T-helper 2 cell treated with Interferon-gamma antibody and Interleukin-4, amounts not matched to agents 100 ng/mL and 5 ng/mL, for 36 hours (primary cell): ENCODE results near the gene DLEC1. TPM values are rescaled to one million over a fixed set of nuclear protein-coding genes. Genes with fewer than 3 reads are reported as not detected.

Source experiments
- intact Hi-C: fragments of 100-400 bp; cut with micrococcal nuclease; formaldehyde crosslinking; loops from one replicate; pipeline ENCODE4 v1.15.1; 2023
- total RNA-seq: library from RNA; stranded (reverse); gene quantifications from 2 replicates; pipeline ENCODE4 v1.2.3, GENCODE V29; 2022

DLEC1 gene, protein sequence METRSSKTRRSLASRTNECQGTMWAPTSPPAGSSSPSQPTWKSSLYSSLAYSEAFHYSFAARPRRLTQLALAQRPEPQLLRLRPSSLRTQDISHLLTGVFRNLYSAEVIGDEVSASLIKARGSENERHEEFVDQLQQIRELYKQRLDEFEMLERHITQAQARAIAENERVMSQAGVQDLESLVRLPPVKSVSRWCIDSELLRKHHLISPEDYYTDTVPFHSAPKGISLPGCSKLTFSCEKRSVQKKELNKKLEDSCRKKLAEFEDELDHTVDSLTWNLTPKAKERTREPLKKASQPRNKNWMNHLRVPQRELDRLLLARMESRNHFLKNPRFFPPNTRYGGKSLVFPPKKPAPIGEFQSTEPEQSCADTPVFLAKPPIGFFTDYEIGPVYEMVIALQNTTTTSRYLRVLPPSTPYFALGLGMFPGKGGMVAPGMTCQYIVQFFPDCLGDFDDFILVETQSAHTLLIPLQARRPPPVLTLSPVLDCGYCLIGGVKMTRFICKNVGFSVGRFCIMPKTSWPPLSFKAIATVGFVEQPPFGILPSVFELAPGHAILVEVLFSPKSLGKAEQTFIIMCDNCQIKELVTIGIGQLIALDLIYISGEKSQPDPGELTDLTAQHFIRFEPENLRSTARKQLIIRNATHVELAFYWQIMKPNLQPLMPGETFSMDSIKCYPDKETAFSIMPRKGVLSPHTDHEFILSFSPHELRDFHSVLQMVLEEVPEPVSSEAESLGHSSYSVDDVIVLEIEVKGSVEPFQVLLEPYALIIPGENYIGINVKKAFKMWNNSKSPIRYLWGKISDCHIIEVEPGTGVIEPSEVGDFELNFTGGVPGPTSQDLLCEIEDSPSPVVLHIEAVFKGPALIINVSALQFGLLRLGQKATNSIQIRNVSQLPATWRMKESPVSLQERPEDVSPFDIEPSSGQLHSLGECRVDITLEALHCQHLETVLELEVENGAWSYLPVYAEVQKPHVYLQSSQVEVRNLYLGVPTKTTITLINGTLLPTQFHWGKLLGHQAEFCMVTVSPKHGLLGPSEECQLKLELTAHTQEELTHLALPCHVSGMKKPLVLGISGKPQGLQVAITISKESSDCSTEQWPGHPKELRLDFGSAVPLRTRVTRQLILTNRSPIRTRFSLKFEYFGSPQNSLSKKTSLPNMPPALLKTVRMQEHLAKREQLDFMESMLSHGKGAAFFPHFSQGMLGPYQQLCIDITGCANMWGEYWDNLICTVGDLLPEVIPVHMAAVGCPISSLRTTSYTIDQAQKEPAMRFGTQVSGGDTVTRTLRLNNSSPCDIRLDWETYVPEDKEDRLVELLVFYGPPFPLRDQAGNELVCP (N-terminal part only)
- total RNA-seq, result 0.95 and 1.1 TPM in 2 replicates

DNA sequence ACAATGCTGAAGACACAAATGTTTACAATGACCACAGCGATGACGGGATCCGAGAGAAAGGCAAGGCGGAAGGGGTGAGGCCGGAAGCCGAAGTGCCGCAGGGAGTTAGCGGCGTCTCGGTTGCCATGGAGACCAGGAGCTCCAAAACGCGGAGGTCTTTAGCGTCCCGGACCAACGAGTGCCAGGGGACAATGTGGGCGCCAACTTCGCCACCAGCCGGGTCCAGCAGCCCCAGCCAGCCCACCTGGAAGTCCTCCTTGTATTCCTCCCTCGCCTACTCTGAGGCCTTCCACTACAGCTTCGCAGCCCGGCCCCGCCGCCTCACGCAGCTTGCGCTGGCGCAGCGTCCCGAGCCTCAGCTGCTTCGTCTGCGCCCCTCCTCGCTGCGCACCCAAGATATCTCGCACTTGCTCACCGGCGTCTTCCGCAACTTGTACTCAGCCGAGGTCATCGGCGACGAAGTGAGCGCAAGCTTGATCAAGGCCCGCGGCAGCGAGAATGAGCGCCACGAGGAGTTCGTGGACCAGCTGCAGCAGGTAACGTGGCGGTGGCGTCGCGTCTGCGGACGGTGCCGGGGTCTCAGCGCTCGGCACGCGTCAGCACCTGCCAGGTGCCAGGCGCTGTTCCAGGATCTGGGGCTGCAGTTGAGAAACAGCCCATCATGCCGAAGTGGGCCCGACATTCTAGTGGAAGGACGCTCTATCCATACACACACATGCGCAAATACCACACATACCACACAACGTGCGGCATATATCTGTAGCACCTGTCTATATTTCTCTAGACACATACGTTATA, at the start of gene DLEC1:
Gene DLEC1, plus strand, starts transcription at position 108 of the 798 bp plus-strand sequence. Its CDS starts 18 bp downstream, at position 126.
- intact Hi-C loops, result loop anchor here (1.0 to 2.0 kb wide), 2 partner anchors 64 to 98 kb away; partner anchors contain the start of gene ACAA1

DNA sequence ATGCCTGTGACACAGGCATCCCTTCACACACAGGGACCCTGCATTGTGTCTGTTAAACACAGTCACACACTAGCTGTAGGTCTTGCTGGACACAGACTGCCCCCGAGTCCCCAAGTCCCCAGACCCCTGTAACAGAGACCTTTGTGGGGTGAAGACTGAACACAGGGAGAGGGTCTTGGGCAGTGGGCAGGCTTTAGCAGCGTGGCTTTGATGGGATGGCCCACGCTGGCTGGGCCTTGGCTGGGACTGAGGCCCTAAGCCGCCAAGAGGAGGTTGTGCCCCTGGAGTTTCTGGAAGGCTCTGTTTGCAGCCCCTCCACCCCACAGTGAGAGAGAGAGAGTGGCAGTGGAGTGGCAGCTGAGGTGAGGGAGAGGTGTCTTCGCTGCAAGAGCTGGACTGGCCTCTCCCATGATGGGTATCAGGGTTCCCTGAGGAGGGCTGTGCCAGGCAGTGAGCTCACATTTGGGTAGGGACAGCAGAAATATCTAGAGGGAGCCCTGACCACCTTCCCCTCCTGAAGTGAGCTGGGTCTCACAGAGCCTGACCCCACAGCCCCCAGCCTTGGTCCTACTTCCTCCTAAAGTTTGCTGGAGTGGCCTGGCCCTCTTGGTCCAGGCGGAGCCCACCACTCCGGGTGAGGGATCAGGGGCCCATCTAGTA, 49.1 kb upstream of the DLEC1 start:
- intact Hi-C loops, result no loop called here

DNA sequence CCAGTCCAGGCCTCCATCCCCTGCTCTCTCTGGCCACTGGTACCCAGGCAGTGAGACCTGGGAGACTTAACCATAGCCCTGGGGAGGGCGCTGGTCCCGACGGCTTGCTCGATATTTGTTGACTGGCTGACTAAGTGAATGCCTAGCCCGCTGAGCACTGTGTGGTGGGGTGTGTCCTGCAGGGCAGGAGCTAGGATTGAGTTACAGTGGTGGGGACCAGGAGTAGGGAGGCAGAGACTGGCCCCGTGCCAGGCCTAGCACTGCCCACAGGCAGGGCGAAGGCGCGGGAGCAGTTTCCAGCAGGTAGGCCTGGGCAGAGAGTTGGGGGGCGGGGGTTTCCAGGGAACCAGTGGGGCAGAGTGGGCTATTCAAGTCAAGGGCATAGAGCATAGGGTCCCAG, 48.5 kb upstream of the DLEC1 start, which contains the start of gene VILL:
Gene VILL, plus strand, starts transcription at position 260 of the 400 bp plus-strand sequence. CDS start 2,887 bp downstream, outside the sequence.
- intact Hi-C loops, result no loop called here

DNA sequence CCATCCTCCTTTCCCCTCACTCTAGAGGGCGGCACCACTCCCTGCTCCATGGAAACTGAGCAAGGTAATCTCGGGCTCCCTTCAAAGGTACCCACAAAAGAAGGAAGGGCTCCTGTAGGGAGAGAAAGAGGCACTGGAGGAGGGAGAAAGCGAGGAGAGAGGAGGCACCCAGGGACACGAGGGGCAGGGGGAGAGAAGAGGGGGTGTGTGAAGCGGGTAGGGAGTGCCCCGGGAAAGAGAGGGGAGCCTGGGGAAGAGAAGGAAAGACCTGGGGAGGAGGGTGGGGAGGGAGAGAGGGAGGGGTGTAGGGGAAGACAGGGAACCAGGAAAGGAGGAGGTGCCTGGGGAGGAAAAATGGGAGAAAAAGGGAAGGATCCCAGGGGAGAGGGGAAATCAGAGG, 47.9 kb upstream of the DLEC1 start:
- intact Hi-C loops, result no loop called here

DNA sequence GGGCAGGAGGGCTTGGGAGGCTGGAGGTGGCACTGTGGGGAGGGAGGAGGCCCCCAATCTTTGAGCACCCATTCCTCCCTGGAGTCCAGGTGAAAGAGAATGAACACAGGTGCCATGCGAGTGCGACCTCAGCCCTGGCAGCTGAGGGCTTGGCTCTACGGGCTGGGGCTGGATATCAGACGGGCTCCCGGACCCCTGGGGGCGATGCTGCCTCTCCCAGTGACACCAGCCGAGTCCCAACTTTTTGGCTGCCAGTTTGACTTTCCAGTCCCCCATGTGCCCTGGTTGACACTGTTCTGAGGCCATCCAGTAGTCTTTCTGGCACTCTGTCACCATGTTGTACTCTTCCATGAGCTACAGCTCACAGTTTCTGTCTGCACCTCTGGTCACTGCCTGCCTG, 47.2 kb upstream of the DLEC1 start:
- intact Hi-C loops, result no loop called here

DNA sequence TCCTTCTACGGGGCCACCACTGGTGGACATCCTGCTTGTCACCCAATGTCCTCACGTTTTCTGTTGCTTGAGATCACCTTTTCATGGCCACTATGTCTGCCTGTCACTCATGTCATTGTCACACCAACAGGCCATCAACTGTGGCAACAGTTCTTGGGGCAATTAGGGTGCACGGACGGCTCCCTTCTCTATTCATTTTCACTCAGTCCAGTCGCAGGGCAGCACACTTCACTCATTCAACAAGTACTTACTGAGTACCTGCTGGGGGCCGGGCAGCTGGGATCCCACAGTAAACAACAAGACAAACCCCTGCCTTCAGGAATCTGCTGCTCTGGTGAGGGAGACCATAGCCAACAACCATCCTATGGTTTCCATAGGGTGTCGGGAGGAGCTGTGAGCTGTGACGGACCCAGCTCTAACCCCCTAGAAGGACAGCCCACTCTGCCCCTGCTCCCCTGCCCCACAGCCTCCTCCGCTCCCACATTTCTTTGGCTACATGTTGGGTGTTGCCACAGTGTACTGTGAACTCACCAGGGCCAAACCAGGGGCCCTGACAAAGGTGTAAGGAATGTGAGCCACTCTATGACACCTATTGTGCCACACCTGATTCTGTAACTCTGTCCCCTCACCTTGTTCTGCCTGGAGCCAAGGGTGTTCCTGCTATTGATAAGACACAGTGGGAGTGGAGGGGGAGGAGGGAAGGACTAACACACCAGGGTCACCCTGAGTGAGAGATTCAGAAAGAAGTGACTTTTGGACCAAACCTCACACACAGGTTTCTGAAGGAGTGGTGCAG, 46.5 kb upstream of the DLEC1 start:
- intact Hi-C loops, result no loop called here

DNA sequence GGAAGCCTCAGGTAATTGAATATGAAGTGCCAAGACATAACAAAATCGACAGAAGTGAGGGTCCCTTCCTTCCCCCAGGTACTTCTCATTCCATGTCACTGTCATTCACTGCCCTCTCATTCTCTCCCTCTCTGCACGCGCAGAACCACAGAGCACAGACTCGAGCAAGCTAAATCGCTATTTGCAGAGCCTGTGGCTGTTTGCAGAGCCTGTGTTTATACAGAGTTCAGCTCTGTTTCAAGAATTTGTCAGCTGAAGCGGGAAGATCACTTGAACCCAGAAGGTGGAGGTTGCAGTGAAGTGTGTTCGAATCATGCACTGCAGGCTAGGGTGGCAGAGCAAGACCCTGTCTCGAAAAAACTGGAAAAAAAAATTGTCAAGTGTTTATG, 45.9 kb upstream of the DLEC1 start:
- intact Hi-C loops, result no loop called here

DNA sequence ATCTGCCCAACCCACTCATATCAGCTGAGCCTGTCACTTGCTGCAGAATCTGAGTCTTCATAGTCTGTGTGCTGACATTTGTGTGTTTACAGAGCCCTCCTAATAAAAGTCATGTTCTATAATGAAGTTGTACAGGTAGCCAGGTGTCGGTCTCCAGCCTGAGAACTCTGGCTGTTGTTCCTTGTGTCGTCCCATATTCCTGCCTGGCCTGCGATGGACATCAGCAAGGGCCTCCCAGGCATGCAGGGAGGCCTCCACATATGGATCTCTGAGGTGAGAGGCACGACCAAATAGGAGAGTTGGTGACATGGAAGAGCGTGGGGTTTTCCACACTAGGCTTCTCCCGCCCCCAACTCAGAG, 45.6 kb upstream of the DLEC1 start:
- intact Hi-C loops, result no loop called here

DNA sequence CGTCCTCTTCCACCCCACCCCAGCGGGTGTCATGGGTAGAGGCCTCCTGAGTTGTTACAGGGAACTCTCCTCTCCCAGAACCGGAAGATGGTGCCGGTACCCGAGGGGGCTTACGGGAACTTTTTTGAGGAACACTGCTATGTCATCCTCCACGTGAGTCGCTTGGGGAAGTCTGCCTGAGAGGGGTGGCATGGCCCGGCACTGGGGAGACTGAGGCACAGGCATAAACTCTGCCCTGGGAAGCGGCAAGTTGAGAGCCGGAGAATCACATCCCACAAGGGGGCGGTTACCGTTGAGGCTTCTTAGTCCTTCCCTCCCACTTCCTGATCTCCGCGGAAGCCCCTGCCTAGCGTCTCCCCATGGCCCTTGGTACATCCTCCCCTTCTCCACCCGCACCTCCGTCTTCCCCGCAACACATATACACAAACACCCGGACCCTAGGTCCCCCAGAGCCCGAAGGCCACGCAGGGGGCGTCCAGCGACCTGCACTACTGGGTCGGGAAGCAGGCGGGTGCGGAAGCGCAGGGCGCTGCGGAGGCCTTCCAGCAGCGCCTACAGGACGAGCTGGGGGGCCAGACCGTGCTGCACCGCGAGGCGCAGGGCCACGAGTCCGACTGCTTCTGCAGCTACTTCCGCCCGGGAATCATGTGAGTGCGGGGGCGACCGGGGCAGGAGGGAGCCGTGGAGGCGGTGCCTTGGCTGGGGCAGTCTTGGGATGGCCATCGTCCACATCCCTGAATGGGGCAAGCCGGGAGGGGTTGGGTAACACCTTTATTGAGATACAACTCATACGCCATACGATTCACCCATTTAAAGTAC, 45.0 kb upstream of the DLEC1 start:
- intact Hi-C loops, result loop anchor here (1.0 kb wide), 1 partner anchor 171 kb away; the partner anchor contains the start of gene OXSR1

DNA sequence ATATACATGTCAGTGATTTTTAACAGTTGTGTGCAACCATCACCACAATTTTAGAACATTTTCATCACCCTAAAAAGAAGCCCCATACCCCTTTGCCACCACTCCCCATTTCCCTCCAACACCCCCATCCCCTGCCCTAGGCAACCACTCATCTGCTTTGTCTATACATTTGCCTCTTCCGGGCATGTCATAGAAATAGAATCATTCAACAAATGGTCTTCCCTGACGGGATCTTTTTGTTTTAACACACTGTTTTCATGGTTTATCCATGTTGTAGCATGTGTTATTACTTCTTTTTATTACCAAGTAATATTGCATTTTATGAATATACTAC, 44.4 kb upstream of the DLEC1 start:
- intact Hi-C loops, result loop anchor here (1.0 kb wide), 1 partner anchor 171 kb away; the partner anchor contains the start of gene OXSR1

DNA sequence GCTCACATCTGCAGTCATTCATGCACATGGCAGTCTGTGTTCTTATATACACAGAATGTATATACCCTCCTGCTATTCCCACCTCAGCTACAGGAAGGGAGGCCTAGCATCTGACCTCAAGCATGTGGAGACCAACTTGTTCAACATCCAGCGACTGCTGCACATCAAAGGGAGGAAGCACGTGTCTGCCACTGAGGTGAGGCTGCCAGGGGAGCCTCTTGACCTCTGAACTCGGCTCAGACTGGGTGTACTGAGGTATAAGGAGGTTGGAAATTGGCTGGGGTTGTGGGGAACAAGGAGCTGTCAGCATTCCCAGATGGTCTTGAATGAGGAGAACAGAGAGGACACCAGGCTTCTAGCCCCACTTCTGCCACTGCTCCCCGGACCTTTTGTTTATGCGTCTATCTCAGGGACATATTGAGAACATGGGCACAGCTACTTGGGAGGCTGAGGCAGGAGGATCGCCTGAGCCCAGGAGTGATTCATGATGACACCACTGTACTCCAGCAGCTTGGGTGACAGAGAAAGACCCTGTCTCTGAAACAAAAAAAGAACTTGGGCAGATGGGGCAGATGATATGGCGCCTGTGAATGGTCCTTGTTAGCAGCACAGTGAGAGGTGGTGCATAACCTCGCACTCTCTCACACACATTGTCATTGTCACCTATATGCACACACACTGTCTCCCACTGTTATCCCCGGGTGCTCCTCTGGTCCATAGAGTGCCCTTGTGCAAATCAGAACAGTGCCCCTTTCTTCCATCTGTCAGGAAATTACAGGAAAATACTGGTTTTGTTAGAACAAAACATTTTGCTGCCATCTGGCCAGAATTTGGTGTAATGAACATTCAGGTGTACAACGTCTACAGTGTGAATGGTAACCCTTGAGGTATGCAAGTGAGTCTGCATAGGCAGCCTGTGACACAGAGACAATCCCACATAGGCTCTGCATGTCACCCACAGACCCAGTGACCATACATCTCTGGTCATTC, 43.1 kb upstream of the DLEC1 start:
- intact Hi-C loops, result no loop called here

DNA sequence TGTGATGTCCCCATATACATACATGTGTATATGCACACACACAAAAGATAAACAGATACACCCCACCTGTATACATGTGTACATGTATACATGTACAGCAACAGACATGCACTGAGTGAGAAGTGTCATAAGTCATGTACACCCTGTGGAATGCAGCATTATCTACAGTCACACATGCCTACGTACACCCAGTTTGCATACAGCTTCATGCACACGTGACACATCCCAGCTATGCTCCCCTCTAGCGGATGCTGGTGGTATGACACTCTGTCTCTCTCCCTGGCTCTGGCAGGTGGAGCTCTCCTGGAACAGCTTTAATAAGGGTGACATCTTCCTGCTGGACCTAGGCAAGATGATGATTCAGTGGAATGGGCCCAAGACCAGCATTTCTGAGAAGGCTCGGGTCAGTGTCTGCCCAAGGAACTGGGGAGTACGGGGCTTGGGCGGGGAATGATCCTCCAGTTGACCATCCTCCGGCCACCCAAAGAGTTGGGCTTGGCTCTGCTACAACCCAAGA, 42.2 kb upstream of the DLEC1 start:
- intact Hi-C loops, result no loop called here

DNA sequence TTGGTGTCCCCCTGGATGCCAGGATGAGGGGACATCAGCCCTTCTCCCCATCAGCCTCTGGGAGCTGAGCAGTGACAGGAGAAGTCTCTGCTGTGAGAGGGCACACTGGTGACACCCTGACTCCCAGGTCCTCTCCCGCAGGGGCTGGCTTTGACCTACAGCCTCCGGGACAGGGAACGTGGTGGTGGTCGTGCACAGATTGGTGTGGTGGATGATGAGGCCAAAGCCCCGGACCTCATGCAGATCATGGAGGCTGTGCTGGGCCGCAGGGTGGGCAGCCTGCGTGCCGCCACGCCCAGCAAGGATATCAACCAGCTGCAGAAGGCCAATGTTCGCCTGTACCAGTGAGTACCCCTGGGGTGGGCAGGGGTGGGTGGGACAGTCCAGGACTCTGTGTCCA, 41.7 kb upstream of the DLEC1 start:
- intact Hi-C loops, result no loop called here

DNA sequence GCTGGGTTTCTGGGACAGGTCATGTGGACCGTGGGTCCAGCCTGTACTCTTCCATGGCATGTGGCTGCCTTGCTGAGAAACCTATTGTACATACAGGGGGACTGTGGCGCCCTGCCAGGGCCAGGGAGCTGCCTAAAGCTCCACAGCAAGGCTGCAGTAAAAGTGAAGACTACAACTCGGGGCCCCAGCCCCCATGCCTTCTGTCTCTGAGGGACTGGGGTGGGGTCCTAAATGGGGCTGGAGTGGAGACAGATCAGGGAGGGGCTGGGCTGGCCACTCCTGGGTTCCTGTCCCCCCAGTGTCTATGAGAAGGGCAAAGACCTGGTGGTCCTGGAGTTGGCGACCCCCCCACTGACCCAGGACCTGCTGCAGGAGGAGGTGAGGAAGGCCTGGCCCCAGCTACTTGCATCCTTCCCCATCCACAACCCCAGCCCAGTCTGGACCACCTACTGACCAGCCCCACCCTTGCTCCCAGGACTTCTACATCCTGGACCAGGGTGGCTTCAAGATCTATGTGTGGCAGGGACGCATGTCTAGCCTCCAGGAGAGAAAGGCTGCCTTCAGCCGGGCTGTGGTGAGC, 41.1 kb upstream of the DLEC1 start:
- intact Hi-C loops, result no loop called here

DNA sequence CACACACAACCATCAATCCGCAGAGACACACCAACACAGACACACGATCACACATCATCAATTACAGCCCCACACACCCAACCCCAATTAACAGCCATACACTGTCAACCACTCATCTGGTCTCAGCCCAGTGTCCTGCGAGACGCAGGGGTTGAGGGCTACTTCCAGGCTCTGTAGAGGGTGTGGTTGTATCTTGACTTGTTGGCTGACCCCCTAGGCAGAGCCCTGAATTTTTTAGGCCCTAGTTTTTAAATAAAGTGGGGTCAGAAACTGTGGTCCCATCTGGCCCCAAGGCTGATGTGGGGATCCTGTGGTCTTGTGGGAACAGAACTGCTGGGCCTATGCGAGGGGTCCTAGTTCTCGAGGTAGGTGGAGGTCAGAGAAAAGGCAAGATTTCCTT, 39.2 kb upstream of the DLEC1 start:
- intact Hi-C loops, result no loop called here

DNA sequence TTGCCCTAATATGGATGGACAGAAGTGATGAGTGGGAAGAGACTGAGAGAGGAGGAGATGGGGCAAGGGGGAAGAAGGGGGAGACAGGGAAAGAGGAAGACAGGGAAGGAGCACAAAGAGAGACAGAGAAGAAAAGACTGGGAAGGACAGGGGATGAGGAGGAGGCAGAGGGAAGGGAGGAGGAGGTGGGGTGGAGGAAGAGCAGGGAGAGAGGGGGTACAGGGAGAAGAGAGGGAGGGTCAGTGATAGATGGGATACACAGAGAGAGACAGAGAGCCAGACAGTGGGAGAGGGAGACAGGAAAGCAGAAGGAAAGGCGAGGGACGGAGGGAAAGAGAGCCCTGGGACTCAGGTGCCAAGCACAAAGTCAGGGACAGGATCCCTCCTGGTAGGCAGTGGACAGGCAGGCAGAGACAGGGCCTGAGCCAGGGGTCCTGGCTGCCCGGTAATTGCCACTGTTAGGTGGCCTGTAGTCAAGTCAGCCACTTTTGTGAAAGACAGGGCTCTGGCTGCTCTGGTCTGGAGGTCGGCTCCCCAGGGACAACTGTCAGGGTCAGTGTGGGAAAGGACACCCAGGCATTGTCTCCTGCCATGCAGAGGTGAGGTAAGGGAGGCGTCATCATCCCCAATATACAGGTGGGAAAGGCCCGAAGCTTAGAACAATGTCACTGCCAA, 38.6 kb upstream of the DLEC1 start:
- intact Hi-C loops, result no loop called here
